ENCODE data around the gene COX4I2.

COX4I2 gene

GRCh38 chr20:31605902-31606803 lies 31.6 kb upstream of the COX4I2 start:
- Histone ChIP-seq H3K9me3 (ENCODE audit: low read length) (no peaks in the 10 kb centered on the region), H3K9ac (ENCODE audit: low read length) (peak overlapping the region; percentile 57), H3K4me3 (ENCODE audit: low read depth, low read length, poor library complexity, severe bottlenecking) (peak overlapping the region; percentile 68), H3K36me3 (ENCODE audit: insufficient read depth, low read length) (no peaks in the 10 kb centered on the region), H3K4me1 (ENCODE audit: insufficient read depth, low read length, severe bottlenecking) (peaks cover 26% of the 10 kb centered on the region), H3K27me3 (ENCODE audit: insufficient read depth, low read length) (0 out of 2 replicates have a peak, but pooled peaks cover 9% of the 10 kb centered on the region), H3K27ac (ENCODE audit: low read depth, low read length, poor library complexity, severe bottlenecking) (no peak overlapping the region), H3K79me2 (ENCODE audit: insufficient read depth, low read length) (no peaks in the 10 kb centered on the region), H3K9me2 (ENCODE audit: low read depth, low read length) (no peaks in the 10 kb centered on the region), H2AFZ (ENCODE audit: low read length) (no peak overlapping the region), H3F3A (ENCODE audit: insufficient read depth, low read length) (no peaks in the 10 kb centered on the region), H4K20me1 (ENCODE audit: insufficient read depth, low read length) (no peaks in the 10 kb centered on the region), H3K4me2 (ENCODE audit: low read length) (peak overlapping the region; percentile 88)
- TF ChIP-seq, protein P1, sequence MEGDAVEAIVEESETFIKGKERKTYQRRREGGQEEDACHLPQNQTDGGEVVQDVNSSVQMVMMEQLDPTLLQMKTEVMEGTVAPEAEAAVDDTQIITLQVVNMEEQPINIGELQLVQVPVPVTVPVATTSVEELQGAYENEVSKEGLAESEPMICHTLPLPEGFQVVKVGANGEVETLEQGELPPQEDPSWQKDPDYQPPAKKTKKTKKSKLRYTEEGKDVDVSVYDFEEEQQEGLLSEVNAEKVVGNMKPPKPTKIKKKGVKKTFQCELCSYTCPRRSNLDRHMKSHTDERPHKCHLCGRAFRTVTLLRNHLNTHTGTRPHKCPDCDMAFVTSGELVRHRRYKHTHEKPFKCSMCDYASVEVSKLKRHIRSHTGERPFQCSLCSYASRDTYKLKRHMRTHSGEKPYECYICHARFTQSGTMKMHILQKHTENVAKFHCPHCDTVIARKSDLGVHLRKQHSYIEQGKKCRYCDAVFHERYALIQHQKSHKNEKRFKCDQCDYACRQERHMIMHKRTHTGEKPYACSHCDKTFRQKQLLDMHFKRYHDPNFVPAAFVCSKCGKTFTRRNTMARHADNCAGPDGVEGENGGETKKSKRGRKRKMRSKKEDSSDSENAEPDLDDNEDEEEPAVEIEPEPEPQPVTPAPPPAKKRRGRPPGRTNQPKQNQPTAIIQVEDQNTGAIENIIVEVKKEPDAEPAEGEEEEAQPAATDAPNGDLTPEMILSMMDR (IDR thresholded peaks at IDR 0.05; ENCODE audit: low read length) = no peak
- no peak for TF ChIP-seq EZH2 (IDR thresholded peaks at IDR 0.05; ENCODE audit: borderline replicate concordance, low read length)

GRCh38 chr20:31606804-31607639 lies 30.7 kb upstream of the COX4I2 start:
- no peak overlapping the region for H3K4me2 ChIP-seq (ENCODE audit: low read length)
- no peak overlapping the region for H3K27ac ChIP-seq (ENCODE audit: low read depth, low read length, poor library complexity, severe bottlenecking)
- H3K9ac ChIP-seq (ENCODE audit: low read length) = no peak overlapping the region
- peaks cover 26% of the 10 kb centered on the region for H3K4me1 ChIP-seq (ENCODE audit: insufficient read depth, low read length, severe bottlenecking)
- H4K20me1 ChIP-seq (ENCODE audit: insufficient read depth, low read length) = no peaks in the 10 kb centered on the region
- no peak overlapping the region for H3K4me3 ChIP-seq (ENCODE audit: low read depth, low read length, poor library complexity, severe bottlenecking)
- H3K27me3 ChIP-seq (ENCODE audit: insufficient read depth, low read length) = 0 out of 2 replicates have a peak, but pooled peaks cover 9% of the 10 kb centered on the region
- no peaks in the 10 kb centered on the region for H3F3A ChIP-seq (ENCODE audit: insufficient read depth, low read length)
- H3K9me2 ChIP-seq (ENCODE audit: low read depth, low read length) = no peaks in the 10 kb centered on the region
- no peaks in the 10 kb centered on the region for H3K9me3 ChIP-seq (ENCODE audit: low read length)
- H2AFZ ChIP-seq (ENCODE audit: low read length) = no peak overlapping the region
- H3K79me2 ChIP-seq (ENCODE audit: insufficient read depth, low read length) = no peaks in the 10 kb centered on the region
- TF ChIP-seq, protein P1 (IDR thresholded peaks at IDR 0.05; ENCODE audit: low read length) = no peak
- TF ChIP-seq EZH2 (IDR thresholded peaks at IDR 0.05; ENCODE audit: borderline replicate concordance, low read length) = no peak
- no peaks in the 10 kb centered on the region for H3K36me3 ChIP-seq (ENCODE audit: insufficient read depth, low read length)

DNA sequence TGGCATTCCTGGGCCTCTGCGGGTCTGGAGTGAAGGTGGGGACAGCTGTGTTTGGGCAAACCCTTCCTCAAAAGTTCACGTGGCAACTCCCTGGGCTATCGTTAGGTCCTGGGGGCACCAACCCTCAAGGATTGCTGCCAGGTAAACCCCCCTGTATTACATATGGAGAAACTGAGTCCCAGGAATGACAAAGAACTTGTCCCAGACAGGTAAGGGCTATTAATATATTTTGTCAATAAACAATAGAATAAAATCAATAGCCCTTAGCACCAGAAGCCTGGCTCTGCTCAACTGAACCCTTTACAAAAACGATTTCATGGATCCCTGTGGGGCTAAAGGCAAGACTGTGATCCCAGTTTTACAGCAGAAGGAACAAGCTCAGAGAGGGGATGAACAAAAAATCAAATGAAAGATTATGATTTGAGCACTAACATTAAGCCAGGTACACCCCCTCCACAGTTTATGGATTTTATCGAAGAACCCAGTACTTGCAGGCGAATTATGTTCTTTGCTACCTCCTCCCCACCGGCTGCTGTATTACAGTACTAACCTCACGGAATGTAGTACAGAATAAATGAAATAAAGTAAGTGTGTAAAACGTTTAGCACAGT lies 30.0 kb upstream of the COX4I2 start:
- Histone ChIP-seq H3K9me3 (ENCODE audit: low read length) (no peaks in the 10 kb centered on the region), H3K9me2 (ENCODE audit: low read depth, low read length) (no peaks in the 10 kb centered on the region), H3K4me1 (ENCODE audit: insufficient read depth, low read length, severe bottlenecking) (peaks cover 29% of the 10 kb centered on the region), H3K9ac (ENCODE audit: low read length) (no peak overlapping the region), H3K36me3 (ENCODE audit: insufficient read depth, low read length) (no peaks in the 10 kb centered on the region), H3K27ac (ENCODE audit: low read depth, low read length, poor library complexity, severe bottlenecking) (no peak overlapping the region), H3K4me3 (ENCODE audit: low read depth, low read length, poor library complexity, severe bottlenecking) (no peak overlapping the region), H3K27me3 (ENCODE audit: insufficient read depth, low read length) (0 out of 2 replicates have a peak, but pooled peaks cover 9% of the 10 kb centered on the region), H4K20me1 (ENCODE audit: insufficient read depth, low read length) (no peaks in the 10 kb centered on the region), H2AFZ (ENCODE audit: low read length) (no peak overlapping the region), H3K4me2 (ENCODE audit: low read length) (no peak overlapping the region), H3K79me2 (ENCODE audit: insufficient read depth, low read length) (no peaks in the 10 kb centered on the region), H3F3A (ENCODE audit: insufficient read depth, low read length) (no peaks in the 10 kb centered on the region)
- TF ChIP-seq, protein P1 (IDR thresholded peaks at IDR 0.05; ENCODE audit: low read length) = no peak
- no peak for TF ChIP-seq EZH2 (IDR thresholded peaks at IDR 0.05; ENCODE audit: borderline replicate concordance, low read length)
